ENCODE measurements around the gene MAPK8IP3.

GRCh38 chr16:1709356-1709755 is 3.4 kb downstream of the MAPK8IP3 start:
- no peak for TF ChIP-seq EZH2 (IDR thresholded peaks at IDR 0.05; ENCODE audit: low read length)
- TF ChIP-seq, protein P1, sequence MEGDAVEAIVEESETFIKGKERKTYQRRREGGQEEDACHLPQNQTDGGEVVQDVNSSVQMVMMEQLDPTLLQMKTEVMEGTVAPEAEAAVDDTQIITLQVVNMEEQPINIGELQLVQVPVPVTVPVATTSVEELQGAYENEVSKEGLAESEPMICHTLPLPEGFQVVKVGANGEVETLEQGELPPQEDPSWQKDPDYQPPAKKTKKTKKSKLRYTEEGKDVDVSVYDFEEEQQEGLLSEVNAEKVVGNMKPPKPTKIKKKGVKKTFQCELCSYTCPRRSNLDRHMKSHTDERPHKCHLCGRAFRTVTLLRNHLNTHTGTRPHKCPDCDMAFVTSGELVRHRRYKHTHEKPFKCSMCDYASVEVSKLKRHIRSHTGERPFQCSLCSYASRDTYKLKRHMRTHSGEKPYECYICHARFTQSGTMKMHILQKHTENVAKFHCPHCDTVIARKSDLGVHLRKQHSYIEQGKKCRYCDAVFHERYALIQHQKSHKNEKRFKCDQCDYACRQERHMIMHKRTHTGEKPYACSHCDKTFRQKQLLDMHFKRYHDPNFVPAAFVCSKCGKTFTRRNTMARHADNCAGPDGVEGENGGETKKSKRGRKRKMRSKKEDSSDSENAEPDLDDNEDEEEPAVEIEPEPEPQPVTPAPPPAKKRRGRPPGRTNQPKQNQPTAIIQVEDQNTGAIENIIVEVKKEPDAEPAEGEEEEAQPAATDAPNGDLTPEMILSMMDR (optimal IDR thresholded peaks at IDR 0.05 in 1 of 3, IDR thresholded peaks at IDR 0.05 in 1 of 3, conservative IDR thresholded peaks at IDR 0.05 in 1 of 3; ENCODE audit: extremely low read depth in 1 of 3, insufficient read depth in 2 of 3, low read length in 3 of 3) = no peak

Data from keratinocyte (primary cell).